A673 (cell line): ENCODE measurements around the gene MGMT. TPM values are rescaled to one million over a fixed set of nuclear protein-coding genes. Genes with fewer than 3 reads are reported as not detected.

Experiments used
- BruUV-seq: library from RNA; stranded (reverse); fragments of 400-500 nt; replicated peaks from 2 replicates; lab custom pipeline; 2021; lab: Mats Ljungman, UMichigan
- CTCF ChIA-PET: fragments of 300-600 bp; sonication (Branson Sonifier 250); formaldehyde crosslinking; loops from one replicate; lab custom pipeline; 2022; ENCODE audit warnings: antibody characterized with exemption; lab: Charles Lee
- POLR2A ChIA-PET: fragments of 300-600 bp; sonication (Branson Sonifier 250); formaldehyde crosslinking; loops from one replicate; lab custom pipeline; 2022; ENCODE audit warnings: antibody characterized with exemption; ENCODE audit not compliant: low non-redundant PET; lab: Charles Lee
- DNase-seq: peaks from one replicate; pipeline ENCODE4 v3.0.0-alpha.2; 2015; ENCODE audit warnings: low spot score
- H3K27ac ChIP-seq: fragments of 200-600 bp; sonication (generic); 2 replicates; pipeline ENCODE4 v1.5.1; 2016; ENCODE audit warnings: mixed run types, low read depth, mild to moderate bottlenecking, mixed read lengths, antibody characterized with exemption, low read length; ENCODE audit not compliant: poor library complexity, severe bottlenecking
- H3K27me3 ChIP-seq: fragments of 200-600 bp; sonication (generic); replicated peaks from 2 replicates; pipeline ENCODE4 v1.6.1; 2017; ENCODE audit warnings: mixed run types, low read depth, mild to moderate bottlenecking, mixed read lengths, antibody characterized with exemption, low read length; ENCODE audit not compliant: insufficient read depth, poor library complexity
- H3K36me3 ChIP-seq: fragments of 200-600 bp; sonication (generic); 2 replicates; pipeline ENCODE4 v1.6.1; 2016; ENCODE audit warnings: mixed run types, mild to moderate bottlenecking, mixed read lengths, antibody characterized with exemption, low read length; ENCODE audit not compliant: insufficient read depth, poor library complexity, severe bottlenecking
- H3K4me1 ChIP-seq: fragments of 200-600 bp; sonication (generic); 2 replicates; pipeline ENCODE4 v1.6.1; 2017; ENCODE audit warnings: mixed run types, mild to moderate bottlenecking, mixed read lengths, antibody characterized with exemption, low read length; ENCODE audit not compliant: insufficient read depth, poor library complexity, severe bottlenecking
- H3K4me3 ChIP-seq: fragments of 200-600 bp; sonication (generic); 2 replicates; pipeline ENCODE4 v1.5.1; 2016; ENCODE audit warnings: low read depth, mixed run types, mild to moderate bottlenecking, mixed read lengths, low read length; ENCODE audit not compliant: poor library complexity, severe bottlenecking
- H3K9me3 ChIP-seq: fragments of 200-600 bp; sonication (generic); 2 replicates; pipeline ENCODE4 v1.6.1; 2016; ENCODE audit warnings: mixed run types, low read depth, mild to moderate bottlenecking, mixed read lengths, antibody characterized with exemption, low read length; ENCODE audit not compliant: poor library complexity, severe bottlenecking
- CTCF ChIP-seq: fragments of 300-800, 200-600 bp; sonication (generic); conservative IDR thresholded peaks from 2 replicates; pipeline ENCODE4 v1.5.1; 2017; ENCODE audit warnings: low read depth, mild to moderate bottlenecking, antibody characterized with exemption, low read length, moderate library complexity, mixed read lengths
- EZH2 ChIP-seq: fragments of 200-600 bp; sonication (generic); IDR thresholded peaks from 2 replicates; pipeline ENCODE4 v1.6.1; 2017; ENCODE audit warnings: borderline replicate concordance, low read depth, mild to moderate bottlenecking, mixed read lengths, antibody characterized with exemption, low read length; ENCODE audit not compliant: poor library complexity, severe bottlenecking
- intact Hi-C: fragments of 100-400 bp; cut with micrococcal nuclease; formaldehyde crosslinking; loops from one replicate; pipeline ENCODE4 v1.10.0; 2022; ENCODE audit not compliant: unreplicated experiment
- total RNA-seq: library from RNA; stranded (reverse); gene quantifications from 2 replicates; pipeline ENCODE4 v1.2.3, GENCODE V29; 2021

MGMT gene
- total RNA-seq, 1 experiment from 2014 or later = 19.5 TPM

DNA sequence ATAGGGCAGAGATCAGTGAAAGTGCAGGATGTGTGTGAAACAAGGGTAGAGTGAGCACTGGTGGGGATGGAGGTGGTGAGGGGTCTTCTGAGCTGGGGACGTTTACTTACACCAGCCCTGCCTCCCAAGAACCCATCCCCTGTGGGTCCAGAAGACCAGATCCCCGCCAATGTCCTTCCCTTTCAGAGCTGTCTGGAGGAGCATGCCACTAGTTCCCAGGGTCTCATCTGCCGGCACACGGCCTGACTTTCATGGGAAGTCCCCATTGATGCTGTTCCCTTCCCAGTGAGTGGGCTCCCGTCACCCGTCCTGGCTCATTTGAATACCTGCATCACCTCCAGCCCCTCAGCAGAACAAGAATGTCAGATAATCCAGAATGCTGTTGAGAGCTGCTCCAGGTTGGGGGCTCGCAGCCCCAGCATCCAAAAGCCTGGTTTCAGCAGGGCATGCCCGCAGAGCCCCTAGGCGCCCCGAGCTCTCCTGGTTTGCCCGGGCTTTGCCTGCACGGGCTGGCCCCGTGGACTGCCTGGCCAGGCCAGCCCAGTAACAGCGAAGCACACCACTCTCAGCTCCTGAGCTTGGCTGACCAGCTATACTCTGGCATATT lies 246.7 kb downstream of the MGMT start:
- Histone ChIP-seq H3K27me3 (no peaks in the 10 kb centered on the region), H3K4me3 (no peak overlapping the region), H3K4me1 (no peaks in the 10 kb centered on the region), H3K9me3 (no peaks in the 10 kb centered on the region), H3K36me3 (no peaks in the 10 kb centered on the region), H3K27ac (no peak overlapping the region)
- DNase-seq = no peak
- intact Hi-C loops = no loop called here
- TF ChIP-seq EZH2 (no peak), CTCF (no peak)
- POLR2A ChIA-PET = interaction anchor here (0.5 kb wide), 1 partner anchor 670 kb away, joined by 4 read pairs; no protein-coding TSS in a partner anchor
- CTCF ChIA-PET = no interaction called here
- no TSS peak for BruUV-seq

DNA sequence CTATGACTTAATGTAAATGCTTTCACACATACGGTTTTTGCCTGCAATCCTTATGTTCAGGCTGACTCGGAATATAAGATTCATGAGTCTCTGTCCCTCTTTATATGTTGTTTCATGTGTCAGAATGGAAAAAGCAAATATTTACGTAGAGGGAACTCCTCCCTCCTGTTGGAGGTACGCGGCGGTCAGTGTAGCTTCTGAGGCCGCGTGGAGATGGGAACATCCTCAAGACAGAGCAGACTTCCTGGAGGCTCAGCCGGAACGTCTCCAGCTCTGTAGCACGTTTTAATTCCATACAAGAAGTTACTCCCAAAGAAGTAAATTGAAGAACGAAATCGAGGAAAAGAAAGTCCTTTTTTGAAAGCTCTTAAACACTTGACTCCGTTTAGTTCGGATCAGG lies 248.8 kb downstream of the MGMT start:
- CTCF ChIA-PET = no interaction called here
- no peak overlapping the region for H3K27ac ChIP-seq
- TF ChIP-seq CTCF (no peak), EZH2 (no peak)
- no peaks in the 10 kb centered on the region for H3K27me3 ChIP-seq
- POLR2A ChIA-PET = no interaction called here
- H3K9me3 ChIP-seq = no peaks in the 10 kb centered on the region
- BruUV-seq = no TSS peak
- no peak for DNase-seq
- H3K36me3 ChIP-seq = no peaks in the 10 kb centered on the region
- intact Hi-C loops = no loop called here
- H3K4me1 ChIP-seq = no peaks in the 10 kb centered on the region
- H3K4me3 ChIP-seq = no peak overlapping the region

DNA sequence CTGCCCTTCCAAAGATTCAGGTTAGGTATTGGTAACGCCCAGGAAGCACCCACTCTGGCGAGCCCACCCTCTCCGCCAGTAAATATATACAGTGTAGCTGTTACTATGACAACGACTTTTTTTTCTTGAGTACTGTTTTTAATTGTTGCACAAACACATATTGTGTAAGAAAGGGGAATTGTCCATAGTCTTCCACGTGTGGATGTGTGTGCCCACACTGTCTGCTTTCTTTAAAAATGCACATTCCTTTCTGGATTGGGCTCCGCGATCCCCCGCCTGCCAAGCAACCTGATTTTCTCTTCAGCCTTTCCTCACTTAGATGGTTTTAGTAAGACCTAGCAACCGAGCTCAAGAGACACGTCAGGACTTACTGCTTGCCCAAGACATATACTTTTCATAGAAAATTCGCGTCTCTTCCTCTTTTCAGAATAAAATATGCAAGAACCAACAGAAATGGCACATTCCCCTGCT lies 249.2 kb downstream of the MGMT start:
- DNase-seq = no peak
- TF ChIP-seq EZH2 (no peak), CTCF (no peak)
- H3K4me1 ChIP-seq = no peaks in the 10 kb centered on the region
- H3K27ac ChIP-seq = no peak overlapping the region
- intact Hi-C loops = no loop called here
- no peaks in the 10 kb centered on the region for H3K27me3 ChIP-seq
- POLR2A ChIA-PET = no interaction called here
- no peaks in the 10 kb centered on the region for H3K9me3 ChIP-seq
- H3K36me3 ChIP-seq = peaks cover under 1% of the 10 kb centered on the region
- CTCF ChIA-PET = no interaction called here
- no peak overlapping the region for H3K4me3 ChIP-seq
- BruUV-seq = no TSS peak
